OCI-LY7 (cell line): ENCODE measurements around the gene NAV2. TPM values are rescaled to one million over a fixed set of nuclear protein-coding genes. Genes with fewer than 3 reads are reported as not detected.

Source experiments
- BruUV-seq: library from RNA; stranded (reverse); fragments of 400-500 nt; replicated peaks from 2 replicates; lab custom pipeline; 2021; lab: Mats Ljungman, UMichigan
- CTCF ChIA-PET: fragments of 300-600 bp; sonication (Branson Sonifier 250); formaldehyde crosslinking; loops from one replicate; lab custom pipeline; 2022; ENCODE audit warnings: antibody characterized with exemption; ENCODE audit not compliant: unreplicated experiment; lab: Charles Lee
- POLR2A ChIA-PET: fragments of 300-600 bp; sonication (Branson Sonifier 250); formaldehyde crosslinking; loops from one replicate; lab custom pipeline; 2022; ENCODE audit warnings: antibody characterized with exemption; lab: Charles Lee
- DNase-seq: peaks from one replicate; pipeline ENCODE4 v3.0.0-alpha.2; 2015; ENCODE audit warnings: low spot score
- H2AFZ ChIP-seq: fragments of 200-600 bp; sonication (generic), shearing (Covaris generic); 2 replicates; pipeline ENCODE4 v1.6.1; 2014; ENCODE audit warnings: mild to moderate bottlenecking, antibody characterized with exemption, low read length, moderate library complexity
- H3K27ac ChIP-seq: fragments of 200-600 bp; sonication (generic); 2 replicates; pipeline ENCODE4 v1.5.1; 2014; ENCODE audit warnings: mixed run types, low read depth, mild to moderate bottlenecking, moderate library complexity, low read length, inconsistent platforms; ENCODE audit not compliant: poor library complexity, severe bottlenecking
- H3K36me3 ChIP-seq: fragments of 200-600 bp; sonication (generic); 2 replicates; pipeline ENCODE4 v1.6.1; 2014; ENCODE audit warnings: mild to moderate bottlenecking, antibody characterized with exemption, low read length, moderate library complexity, mixed read lengths; ENCODE audit not compliant: insufficient read depth
- H3K4me1 ChIP-seq: fragments of 200-600 bp; sonication (generic); 2 replicates; pipeline ENCODE4 v1.5.1; 2014; ENCODE audit warnings: mild to moderate bottlenecking, low read length; ENCODE audit not compliant: insufficient read depth, poor library complexity, severe bottlenecking
- H3K4me2 ChIP-seq: fragments of 200-600 bp; sonication (generic); 2 replicates; pipeline ENCODE4 v1.6.1; 2014; ENCODE audit warnings: mild to moderate bottlenecking, low read length
- H3K4me3 ChIP-seq: fragments of 200-600 bp; sonication (generic); 2 replicates; pipeline ENCODE4 v1.5.1; 2014; ENCODE audit warnings: mild to moderate bottlenecking, low read depth, low read length; ENCODE audit not compliant: poor library complexity, severe bottlenecking
- H3K79me2 ChIP-seq: fragments of 200-600 bp; sonication (generic); 2 replicates; pipeline ENCODE4 v1.6.1; 2016; ENCODE audit warnings: low read depth, mild to moderate bottlenecking, low read length, moderate library complexity, mixed read lengths; ENCODE audit not compliant: insufficient read depth
- H3K9me2 ChIP-seq: fragments of 200-600 bp; sonication (generic); 2 replicates; pipeline ENCODE4 v1.6.1; 2016; ENCODE audit warnings: mild to moderate bottlenecking, low read length, mixed read lengths; ENCODE audit not compliant: insufficient read depth
- H3K9me3 ChIP-seq: fragments of 200-600 bp; sonication (generic); 2 replicates; pipeline ENCODE4 v1.6.1; 2014; ENCODE audit warnings: mild to moderate bottlenecking, mixed run types, low read length, mixed read lengths
- H4K20me1 ChIP-seq: fragments of 200-600 bp; sonication (generic); 2 replicates; pipeline ENCODE4 v1.6.1; 2014; ENCODE audit warnings: mild to moderate bottlenecking, antibody characterized with exemption, low read length, moderate library complexity, mixed read lengths; ENCODE audit not compliant: insufficient read depth
- CTCF ChIP-seq: fragments of 200-600 bp; sonication (generic); conservative IDR thresholded peaks from 2 replicates; pipeline ENCODE4 v1.5.1; 2014; ENCODE audit warnings: mild to moderate bottlenecking, antibody characterized with exemption, low read length, moderate library complexity, mixed read lengths
- EZH2phosphoT487 ChIP-seq: fragments of 200-600 bp; sonication (generic); IDR thresholded peaks from 2 replicates; pipeline ENCODE4 v1.6.1; 2018; ENCODE audit warnings: low read depth, borderline replicate concordance, mild to moderate bottlenecking, mixed run types, antibody characterized with exemption, low read length, moderate library complexity, mixed read lengths
- intact Hi-C: fragments of 100-400 bp; cut with micrococcal nuclease; formaldehyde crosslinking; loops from one replicate; pipeline ENCODE4 v1.10.0; 2022; ENCODE audit not compliant: unreplicated experiment
- total RNA-seq, 2 experiments: library from RNA; depleted of rRNA in 1 of 2; stranded (reverse); fragments of >200 nt in 1 of 2; shearing (Covaris generic) in 1 of 2; gene quantifications; 2 replicates each; pipeline ENCODE4 v1.2.3, GENCODE V29; 2014 to 2022

NAV2 gene
- total RNA-seq, 2 experiments from 2014 or later, result 0.06 to 0.68 TPM

- no peaks in the 10 kb centered on the region for H3K9me2 ChIP-seq
- no peak overlapping the region for H3K4me3 ChIP-seq
- H3K4me2 ChIP-seq, result no peak overlapping the region
- ChIA-PET CTCF (no interaction called here), POLR2A (interaction anchor here (1.9 kb wide), 1 partner anchor 7 kb away, joined by 4 read pairs; no protein-coding TSS in a partner anchor)
- H3K4me1 ChIP-seq, result peaks cover 3% of the 10 kb centered on the region
- H3K27ac ChIP-seq, result no peak overlapping the region
- H3K79me2 ChIP-seq, result no peaks in the 10 kb centered on the region
- DNase-seq, result no peak
- H4K20me1 ChIP-seq, result no peaks in the 10 kb centered on the region
- BruUV-seq, result no TSS peak
- intact Hi-C loops, result no loop called here
- H2AFZ ChIP-seq, result no peak overlapping the region
- no peaks in the 10 kb centered on the region for H3K36me3 ChIP-seq
- no peaks in the 10 kb centered on the region for H3K9me3 ChIP-seq
- no peak for TF ChIP-seq EZH2phosphoT487
These were observed 258.3 kb downstream of the NAV2 start for GRCh38 chr11:19970944-19971343.

- H3K36me3 ChIP-seq, result no peaks in the 10 kb centered on the region
- H3K27ac ChIP-seq, result no peak overlapping the region
- DNase-seq, result no peak
- H3K4me2 ChIP-seq, result no peak overlapping the region
- no peaks in the 10 kb centered on the region for H3K9me3 ChIP-seq
- ChIA-PET POLR2A (interaction anchor here (1.2 to 1.9 kb wide), 2 partner anchors 8 to 14 kb away, joined by 4 to 5 read pairs; no protein-coding TSS in a partner anchor), CTCF (no interaction called here)
- no peak overlapping the region for H2AFZ ChIP-seq
- BruUV-seq, result no TSS peak
- no peak overlapping the region for H3K4me3 ChIP-seq
- intact Hi-C loops, result no loop called here
- no peaks in the 10 kb centered on the region for H3K79me2 ChIP-seq
- H3K4me1 ChIP-seq, result peaks cover 3% of the 10 kb centered on the region
- no peak for TF ChIP-seq CTCF
- no peak for TF ChIP-seq EZH2phosphoT487
- no peaks in the 10 kb centered on the region for H3K9me2 ChIP-seq
- H4K20me1 ChIP-seq, result no peaks in the 10 kb centered on the region
These were observed 259.5 kb downstream of the NAV2 start for GRCh38 chr11:19972091-19972490.

DNA sequence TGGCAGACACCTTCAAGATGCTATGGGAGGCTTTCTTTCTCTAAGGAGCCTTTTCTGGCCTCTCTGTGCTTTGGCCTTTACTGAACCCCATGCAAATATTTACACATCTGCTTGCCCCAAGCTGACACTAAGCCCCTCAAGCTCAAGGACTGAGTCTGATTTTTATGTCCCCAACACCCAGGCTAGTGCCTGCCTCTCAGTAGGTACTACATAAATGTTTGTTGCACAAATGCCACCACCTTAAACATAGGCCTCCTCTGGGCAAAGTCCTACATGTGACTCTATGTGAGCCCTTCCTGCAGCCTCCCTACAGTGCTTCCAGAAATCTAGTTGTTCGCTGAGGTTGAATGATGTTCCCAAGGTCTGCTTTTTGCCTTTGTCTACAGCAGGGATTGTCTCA lies 260.0 kb downstream of the NAV2 start:
- POLR2A ChIA-PET, result interaction anchor here (1.2 to 1.9 kb wide), 2 partner anchors 9 to 13 kb away, joined by 4 to 5 read pairs; no protein-coding TSS in a partner anchor

More for the DNA sequence above, 260.0 kb downstream of the NAV2 start:
- no TSS peak for BruUV-seq
- intact Hi-C loops, result no loop called here
- H3K36me3 ChIP-seq, result no peaks in the 10 kb centered on the region
- DNase-seq, result no peak
- no peaks in the 10 kb centered on the region for H3K9me2 ChIP-seq
- no peaks in the 10 kb centered on the region for H3K79me2 ChIP-seq
- peaks cover 3% of the 10 kb centered on the region for H3K4me1 ChIP-seq
- no peak overlapping the region for H3K27ac ChIP-seq
- no peaks in the 10 kb centered on the region for H4K20me1 ChIP-seq
- CTCF ChIA-PET, result no interaction called here
- H3K9me3 ChIP-seq, result no peaks in the 10 kb centered on the region
- no peak overlapping the region for H3K4me3 ChIP-seq
- no peak overlapping the region for H3K4me2 ChIP-seq
- no peak overlapping the region for H2AFZ ChIP-seq
- no peak for TF ChIP-seq EZH2phosphoT487
- TF ChIP-seq CTCF, result no peak
